ENCODE data around the gene CDH6. TPM values are rescaled to one million over a fixed set of nuclear protein-coding genes. Genes with fewer than 3 reads are reported as not detected.

CDH6 gene
- total and polyA plus RNA-seq, 2 donors (not counting 3 experiments of a cell fraction or from before 2014, with no cell fraction given) = 0.06 TPM; not detected in 1

GRCh38 chr5:31144364-31144763, 49.1 kb upstream of the CDH6 start:
- dilution Hi-C loops (cut with MboI; ENCODE audit: extremely low pct_ligation_motif_present, low sequenced_read_pairs) = no loop called here
- no peaks in the 10 kb centered on the region for H3K79me2 ChIP-seq (ENCODE audit: control insufficient read depth, insufficient read depth, low read length)
- DNase-seq (ENCODE audit: low read depth, low spot score) = no peak
- H3K9ac ChIP-seq (replicated peaks; ENCODE audit: extremely low read depth, insufficient read depth, low read length) = no peak overlapping the region
- FAIRE-seq = no peak
- no peak overlapping the region for H3K4me3 ChIP-seq (replicated peaks in 1 of 3; ENCODE audit: insufficient read depth in 1 of 3, low read depth in 1 of 3, low read length in 3 of 3)
- intact Hi-C loops (cut with micrococcal nuclease) = no loop called here
- no peaks in the 10 kb centered on the region for H4K20me1 ChIP-seq (replicated peaks; ENCODE audit: control insufficient read depth, extremely low read depth, insufficient read depth, low read length)
- BruUV-seq (replicated peaks) = no TSS peak
- H3K4me1 ChIP-seq (ENCODE audit: control insufficient read depth, extremely low read depth, insufficient read depth, low read length) = no peaks in the 10 kb centered on the region
- H3K4me2 ChIP-seq (ENCODE audit: insufficient read depth, low read length) = no peak overlapping the region
- ChIA-PET POLR2A (no interaction called here), CTCF (no interaction called here)
- TF ChIP-seq JUN (IDR thresholded peaks at IDR 0.05; ENCODE audit: borderline replicate concordance, insufficient read depth, insufficient read length, low read depth) (no peak), GATA2 (IDR thresholded peaks at IDR 0.05; ENCODE audit: insufficient read depth, insufficient read length, low read depth, low read length) (no peak), MAX (IDR thresholded peaks at IDR 0.05; ENCODE audit: insufficient read depth, insufficient read length) (no peak), FOS (IDR thresholded peaks at IDR 0.05; ENCODE audit: borderline replicate concordance, insufficient read depth, low read length) (no peak), MYC (IDR thresholded peaks at IDR 0.05; ENCODE audit: low read depth, low read length) (no peak), POLR2AphosphoS5 (IDR thresholded peaks at IDR 0.05; ENCODE audit: insufficient read depth, low read depth, low read length) (no peak), EZH2 (IDR thresholded peaks at IDR 0.05; ENCODE audit: borderline replicate concordance, low read depth, low read length, severe bottlenecking) (no peak), POLR2A (IDR thresholded peaks at IDR 0.05; ENCODE audit: low read depth, low read length) (no peak), CTCF (IDR thresholded peaks at IDR 0.05; ENCODE audit: extremely low read depth in 1 of 2, insufficient read depth in 1 of 2, low read depth in 1 of 2, low read length in 2 of 2) (no peak)
- no peaks in the 10 kb centered on the region for H3K9me3 ChIP-seq (replicated peaks; ENCODE audit: control insufficient read depth, insufficient read depth, low read length)
- no peaks in the 10 kb centered on the region for H3K27me3 ChIP-seq (ENCODE audit: control insufficient read depth in 2 of 2, insufficient read depth in 2 of 2, low read length in 2 of 2)
- no peaks in the 10 kb centered on the region for H3K9me1 ChIP-seq (replicated peaks; ENCODE audit: control insufficient read depth, extremely low read depth, insufficient read depth, low read length)
- H2AFZ ChIP-seq (ENCODE audit: low read depth, low read length) = no peak overlapping the region
- no peak overlapping the region for H3K27ac ChIP-seq (ENCODE audit: insufficient read depth, low read depth, low read length)
- H3K36me3 ChIP-seq (ENCODE audit: control insufficient read depth in 2 of 2, extremely low read depth in 1 of 2, insufficient read depth in 2 of 2, low read length in 2 of 2) = no peaks in the 10 kb centered on the region
